Endothelial cell of umbilical vein (primary cell): ENCODE data around the gene HIGD1C. TPM values are rescaled to one million over a fixed set of nuclear protein-coding genes. Genes with fewer than 3 reads are reported as not detected.

Experiments
- BruUV-seq: library from RNA; stranded (reverse); fragments of 400-500 nt; replicated peaks from 2 replicates; lab custom pipeline; 2021; lab: Mats Ljungman, UMichigan
- CTCF ChIA-PET: fragments of 300-600, 350-600 bp; sonication (Branson Sonifier 250); formaldehyde crosslinking; loops from one replicate; lab custom pipeline; 2021; ENCODE audit warnings: antibody characterized with exemption, inconsistent platforms; lab: Charles Lee
- POLR2A ChIA-PET: fragments of 300-600, 350-600 bp; sonication (Branson Sonifier 250); formaldehyde crosslinking; loops from one replicate; lab custom pipeline; 2021; ENCODE audit warnings: antibody characterized with exemption, inconsistent platforms; lab: Charles Lee
- DNase-seq: peaks from one replicate; pipeline ENCODE4 v3.0.0-alpha.2; 2011; ENCODE audit warnings: low read depth, low spot score
- FAIRE-seq: peaks from 2 replicates; lab custom pipeline; 2011; peaks lifted over from hg19 to GRCh38; lab: Jason Lieb, UNC
- H2AFZ ChIP-seq: 2 replicates; pipeline ENCODE4 v1.6.0; 2012; ENCODE audit warnings: low read depth, low read length, control low read depth, inconsistent platforms
- H3K27ac ChIP-seq: 2 replicates; pipeline ENCODE4 v1.5.1; 2011; ENCODE audit warnings: low read depth, mild to moderate bottlenecking, control low read depth, low read length, moderate library complexity; ENCODE audit not compliant: insufficient read depth
- H3K27me3 ChIP-seq, 2 experiments: 2 replicates each; pipeline versions ENCODE4 v1.6.0 to v1.6.1; 2011; ENCODE audit warnings: low read length in 2 of 2, mixed read lengths in 1 of 2; ENCODE audit not compliant: control insufficient read depth in 2 of 2, insufficient read depth in 2 of 2
- H3K36me3 ChIP-seq, 2 experiments: 2 replicates in 1 of 2; 3 replicates in 1 of 2; pipeline ENCODE4 v1.5.1; 2011; ENCODE audit warnings: low read length in 2 of 2, mild to moderate bottlenecking in 1 of 2, moderate library complexity in 1 of 2; ENCODE audit not compliant: control insufficient read depth in 2 of 2, insufficient read depth in 2 of 2; ENCODE audit errors: extremely low read depth in 1 of 2
- H3K4me1 ChIP-seq: 3 replicates; pipeline ENCODE4 v1.5.1; 2011; ENCODE audit warnings: mild to moderate bottlenecking, low read length; ENCODE audit not compliant: control insufficient read depth, insufficient read depth; ENCODE audit errors: extremely low read depth
- H3K4me2 ChIP-seq: 2 replicates; pipeline ENCODE4 v1.6.1; 2011; ENCODE audit warnings: low read length, control low read depth, mixed read lengths; ENCODE audit not compliant: insufficient read depth
- H3K4me3 ChIP-seq, 3 experiments: fragments of 200-600 bp in 1 of 3; sonication (generic), shearing (Covaris generic) in 1 of 3; replicated peaks in 1 of 3; 2 replicates each; pipeline ENCODE4 v1.5.1; 2011 to 2016; ENCODE audit warnings: control low read depth in 3 of 3, low read length in 3 of 3, mild to moderate bottlenecking in 2 of 3, inconsistent platforms in 1 of 3, low read depth in 1 of 3, moderate library complexity in 1 of 3; ENCODE audit not compliant: insufficient read depth in 1 of 3
- H3K79me2 ChIP-seq: 2 replicates; pipeline ENCODE4 v1.6.0; 2012; ENCODE audit warnings: low read length, inconsistent platforms; ENCODE audit not compliant: control insufficient read depth, insufficient read depth
- H3K9ac ChIP-seq: replicated peaks from 2 replicates; pipeline ENCODE3; 2011; ENCODE audit warnings: low read length, control low read depth; ENCODE audit not compliant: insufficient read depth; ENCODE audit errors: extremely low read depth
- H3K9me1 ChIP-seq: replicated peaks from 3 replicates; pipeline ENCODE4 v1.6.0; 2011; ENCODE audit warnings: mild to moderate bottlenecking, low read length; ENCODE audit not compliant: control insufficient read depth, insufficient read depth; ENCODE audit errors: extremely low read depth
- H3K9me3 ChIP-seq: replicated peaks from 2 replicates; pipeline ENCODE4 v1.5.1; 2012; ENCODE audit warnings: low read length, inconsistent platforms; ENCODE audit not compliant: control insufficient read depth, insufficient read depth
- H4K20me1 ChIP-seq: replicated peaks from 2 replicates; pipeline ENCODE3; 2011; ENCODE audit warnings: mild to moderate bottlenecking, low read length; ENCODE audit not compliant: control insufficient read depth, insufficient read depth; ENCODE audit errors: extremely low read depth
- EZH2 ChIP-seq: IDR thresholded peaks from 2 replicates; pipeline ENCODE4 v1.6.1; 2012; ENCODE audit warnings: borderline replicate concordance, low read depth, mild to moderate bottlenecking, moderate library complexity, low read length, inconsistent platforms; ENCODE audit not compliant: severe bottlenecking
- FOS ChIP-seq: IDR thresholded peaks from 2 replicates; pipeline ENCODE4 v1.6.1; 2011; ENCODE audit warnings: mild to moderate bottlenecking, low read length, moderate library complexity, borderline replicate concordance; ENCODE audit not compliant: insufficient read depth
- GATA2 ChIP-seq: IDR thresholded peaks from 2 replicates; pipeline ENCODE4 v1.7.0; 2011; ENCODE audit warnings: low read depth, mild to moderate bottlenecking, moderate library complexity, mixed read lengths, low read length; ENCODE audit not compliant: insufficient read length, insufficient read depth
- JUN ChIP-seq: IDR thresholded peaks from 2 replicates; pipeline ENCODE4 v1.6.1; 2011; ENCODE audit warnings: borderline replicate concordance, low read depth; ENCODE audit not compliant: insufficient read length, insufficient read depth
- MYC ChIP-seq: IDR thresholded peaks from one replicate; pipeline ENCODE4 v1.6.1; 2011; ENCODE audit warnings: mild to moderate bottlenecking, low read depth, low read length
- POLR2A ChIP-seq: IDR thresholded peaks from 2 replicates; pipeline ENCODE4 v1.6.1; 2012; ENCODE audit warnings: low read depth, mild to moderate bottlenecking, control low read depth, low read length
- POLR2AphosphoS5 ChIP-seq: IDR thresholded peaks from 2 replicates; pipeline ENCODE4 v1.6.1; 2012; ENCODE audit warnings: low read depth, mild to moderate bottlenecking, control low read depth, low read length, moderate library complexity; ENCODE audit not compliant: insufficient read depth
- dilution Hi-C: fragments of 300-500 bp; cut with MboI; formaldehyde crosslinking; loops from one replicate; pipeline ENCODE4 v1.15.0; 2019; ENCODE audit warnings: low sequenced_read_pairs; ENCODE audit not compliant: extremely low pct_ligation_motif_present
- intact Hi-C: fragments of 100-400 bp; cut with micrococcal nuclease; formaldehyde crosslinking; loops from one replicate; pipeline ENCODE4 v1.10.0; 2022
- polyA plus RNA-seq, 4 experiments: library from polyadenylated mRNA; depleted of rRNA in 3 of 4; stranded (reverse) in 3 of 4; unstranded in 1 of 4; fragments of >200 nt; gene quantifications; 2 replicates each; pipeline versions ENCODE4 v1.2.1 to v1.2.3, GENCODE V29; 2011 to 2012; ENCODE audit warnings: missing spikeins in 1 of 4
- total RNA-seq: library from RNA; stranded (reverse); gene quantifications from 2 replicates; pipeline ENCODE4 v1.2.3, GENCODE V29; 2021
- TF ChIP-seq, protein P1 (sequence below): IDR thresholded peaks from 2 replicates; pipeline ENCODE4 v1.6.1; 2011; ENCODE audit not compliant: insufficient read depth, insufficient read length
- TF ChIP-seq, protein P2 (sequence below), 2 donors: IDR thresholded peaks; 1 replicate in 1 of 2; 2 replicates in 1 of 2; pipeline ENCODE4 v1.5.1; 2011; ENCODE audit warnings: low read length in 2 of 2, mild to moderate bottlenecking in 2 of 2, moderate library complexity in 2 of 2, control low read depth in 1 of 2, inconsistent platforms in 1 of 2, low read depth in 1 of 2; ENCODE audit not compliant: insufficient read depth in 1 of 2; ENCODE audit errors: extremely low read depth in 1 of 2

The HIGD1C gene
- total and polyA plus RNA-seq, 2 donors (not counting 3 experiments of a cell fraction or from before 2014, with no cell fraction given), result not detected

DNA sequence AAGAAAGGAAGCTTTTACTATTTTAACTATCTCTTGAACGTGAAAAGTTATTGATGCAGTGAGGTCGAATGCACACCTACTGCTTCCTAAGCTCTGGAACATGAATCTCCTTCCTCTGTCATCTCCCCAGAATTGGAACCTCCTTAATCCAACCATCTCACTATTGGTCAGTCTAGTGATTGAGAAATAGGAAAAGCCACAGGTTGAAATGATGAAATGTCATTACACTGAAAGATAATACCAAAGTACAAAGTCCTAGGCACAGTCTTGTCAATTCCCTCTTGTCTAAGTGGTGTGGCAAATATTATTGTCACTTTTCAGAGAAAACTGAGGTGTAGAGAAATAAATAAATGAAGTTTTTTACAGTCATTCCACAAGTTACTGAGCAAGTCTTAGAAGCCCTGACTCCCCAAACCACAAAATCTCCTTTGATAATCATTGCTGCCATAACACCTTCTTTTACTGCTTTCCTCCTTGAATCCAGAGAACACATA is 19.5 kb upstream of the HIGD1C start:
- Histone ChIP-seq H3K27me3 (no peaks in the 10 kb centered on the region), H3K36me3 (peaks cover 0 to 3% of the 10 kb centered on the region in 2 experiments), H3K9me3 (no peaks in the 10 kb centered on the region), H3K4me2 (no peak overlapping the region), H3K27ac (no peak overlapping the region), H3K79me2 (no peaks in the 10 kb centered on the region), H3K4me3 (no peak overlapping the region), H2AFZ (no peak overlapping the region), H3K9me1 (no peaks in the 10 kb centered on the region), H3K9ac (no peak overlapping the region), H4K20me1 (no peaks in the 10 kb centered on the region), H3K4me1 (no peaks in the 10 kb centered on the region)
- BruUV-seq, result no TSS peak
- DNase-seq, result no peak
- POLR2A ChIA-PET, result no interaction called here
- FAIRE-seq, result no peak
- intact Hi-C loops, result no loop called here
- dilution Hi-C loops, result no loop called here
- CTCF ChIA-PET, result no interaction called here
- TF ChIP-seq, protein P1, sequence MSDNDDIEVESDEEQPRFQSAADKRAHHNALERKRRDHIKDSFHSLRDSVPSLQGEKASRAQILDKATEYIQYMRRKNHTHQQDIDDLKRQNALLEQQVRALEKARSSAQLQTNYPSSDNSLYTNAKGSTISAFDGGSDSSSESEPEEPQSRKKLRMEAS, result no peak
- TF ChIP-seq GATA2, result no peak

DNA sequence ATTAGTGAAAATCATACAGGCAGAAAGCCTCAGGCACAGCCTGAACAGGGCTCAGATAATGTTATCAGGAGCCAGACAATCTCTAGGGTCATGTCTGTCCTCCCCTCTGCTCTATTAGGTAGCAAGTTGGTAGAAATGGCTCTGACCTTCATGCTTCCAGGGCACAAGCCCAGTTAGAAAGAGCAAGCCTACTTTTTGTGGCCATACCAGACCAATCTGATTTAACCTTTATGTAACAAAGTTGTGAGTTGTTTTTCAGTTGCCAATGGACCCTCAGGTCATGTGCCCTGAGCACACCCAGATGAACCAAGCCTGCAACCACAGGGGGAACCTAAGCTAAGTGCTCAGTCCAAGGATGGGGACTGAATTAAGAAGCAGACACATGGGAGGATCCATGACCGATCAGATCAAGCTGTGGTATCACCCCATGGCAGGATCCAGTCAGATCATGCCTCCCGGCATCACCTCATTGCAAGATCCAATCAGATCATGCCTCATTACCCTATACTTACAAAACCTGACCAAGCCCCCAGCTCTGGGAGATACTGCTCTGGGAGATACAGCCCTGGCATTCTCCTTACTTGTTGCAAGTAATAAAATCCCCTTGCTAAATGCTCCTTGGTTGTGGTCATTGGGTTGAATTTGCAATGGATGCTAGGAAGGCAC is 18.8 kb upstream of the HIGD1C start:
- TF ChIP-seq FOS, result no peak
- no peak for TF ChIP-seq EZH2
- TF ChIP-seq, protein P1, result no peak
- TF ChIP-seq GATA2, result no peak
- TF ChIP-seq, protein P2, sequence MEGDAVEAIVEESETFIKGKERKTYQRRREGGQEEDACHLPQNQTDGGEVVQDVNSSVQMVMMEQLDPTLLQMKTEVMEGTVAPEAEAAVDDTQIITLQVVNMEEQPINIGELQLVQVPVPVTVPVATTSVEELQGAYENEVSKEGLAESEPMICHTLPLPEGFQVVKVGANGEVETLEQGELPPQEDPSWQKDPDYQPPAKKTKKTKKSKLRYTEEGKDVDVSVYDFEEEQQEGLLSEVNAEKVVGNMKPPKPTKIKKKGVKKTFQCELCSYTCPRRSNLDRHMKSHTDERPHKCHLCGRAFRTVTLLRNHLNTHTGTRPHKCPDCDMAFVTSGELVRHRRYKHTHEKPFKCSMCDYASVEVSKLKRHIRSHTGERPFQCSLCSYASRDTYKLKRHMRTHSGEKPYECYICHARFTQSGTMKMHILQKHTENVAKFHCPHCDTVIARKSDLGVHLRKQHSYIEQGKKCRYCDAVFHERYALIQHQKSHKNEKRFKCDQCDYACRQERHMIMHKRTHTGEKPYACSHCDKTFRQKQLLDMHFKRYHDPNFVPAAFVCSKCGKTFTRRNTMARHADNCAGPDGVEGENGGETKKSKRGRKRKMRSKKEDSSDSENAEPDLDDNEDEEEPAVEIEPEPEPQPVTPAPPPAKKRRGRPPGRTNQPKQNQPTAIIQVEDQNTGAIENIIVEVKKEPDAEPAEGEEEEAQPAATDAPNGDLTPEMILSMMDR (IDR thresholded peaks at IDR 0.05; ENCODE audit: extremely low read depth in 1 of 2, insufficient read depth in 1 of 2, low read depth in 1 of 2, low read length in 2 of 2), result no peak
- no peak for TF ChIP-seq POLR2A
- no peak for TF ChIP-seq POLR2AphosphoS5
- no peak for TF ChIP-seq MYC
- no peak for TF ChIP-seq JUN
- DNase-seq (no peak), FAIRE-seq (no peak)
- no TSS peak for BruUV-seq
- H3K27ac ChIP-seq, result no peak overlapping the region
- intact Hi-C loops, result no loop called here
- no peaks in the 10 kb centered on the region for H3K9me1 ChIP-seq
- dilution Hi-C loops, result no loop called here
- no peaks in the 10 kb centered on the region for H3K4me1 ChIP-seq
- H3K36me3 ChIP-seq, result peaks cover 0 to 3% of the 10 kb centered on the region in 2 experiments
- no peaks in the 10 kb centered on the region for H3K27me3 ChIP-seq
- H3K4me2 ChIP-seq, result no peak overlapping the region
- ChIA-PET POLR2A (no interaction called here), CTCF (no interaction called here)
- no peaks in the 10 kb centered on the region for H3K79me2 ChIP-seq
- no peak overlapping the region for H3K9ac ChIP-seq
- no peak overlapping the region for H2AFZ ChIP-seq
- no peaks in the 10 kb centered on the region for H4K20me1 ChIP-seq
- no peak overlapping the region for H3K4me3 ChIP-seq
- H3K9me3 ChIP-seq, result no peaks in the 10 kb centered on the region
